Nephron (organoid): Measurements from ENCODE around the gene AMER2.

ENCODE experiments used
- H3K27ac Mint-ChIP-seq, 3 experiments: 2 replicates each; pipeline ENCODE4 v1.8.0; 2020; ENCODE audit warnings: mixed read lengths in 3 of 3, mild to moderate bottlenecking in 2 of 3, moderate library complexity in 1 of 3
- H3K27me3 Mint-ChIP-seq: 2 replicates; pipeline ENCODE4 v1.8.0; 2021; ENCODE audit warnings: low read depth, mild to moderate bottlenecking, moderate library complexity, mixed read lengths
- H3K36me3 Mint-ChIP-seq: 2 replicates; pipeline ENCODE4 v1.8.0; 2020; ENCODE audit warnings: low read depth, mixed read lengths
- H3K4me1 Mint-ChIP-seq: 2 replicates; pipeline ENCODE4 v1.8.0; 2020; ENCODE audit warnings: mixed read lengths
- H3K4me3 Mint-ChIP-seq, 3 experiments: 2 replicates each; pipeline ENCODE4 v1.8.0; 2020; ENCODE audit warnings: mild to moderate bottlenecking in 3 of 3, mixed read lengths in 3 of 3, moderate library complexity in 2 of 3
- H3K9me3 Mint-ChIP-seq: 2 replicates; pipeline ENCODE4 v1.8.0; 2020; ENCODE audit warnings: mixed read lengths
- TF ChIP-seq, protein P1 (sequence below), 3 experiments: fragments of 200-600 bp; sonication (generic); IDR thresholded peaks; one replicate each; pipeline ENCODE4 v1.5.0; 2021; ENCODE audit warnings: antibody characterized with exemption in 3 of 3; ENCODE audit not compliant: unreplicated experiment in 3 of 3

AMER2 gene

DNA sequence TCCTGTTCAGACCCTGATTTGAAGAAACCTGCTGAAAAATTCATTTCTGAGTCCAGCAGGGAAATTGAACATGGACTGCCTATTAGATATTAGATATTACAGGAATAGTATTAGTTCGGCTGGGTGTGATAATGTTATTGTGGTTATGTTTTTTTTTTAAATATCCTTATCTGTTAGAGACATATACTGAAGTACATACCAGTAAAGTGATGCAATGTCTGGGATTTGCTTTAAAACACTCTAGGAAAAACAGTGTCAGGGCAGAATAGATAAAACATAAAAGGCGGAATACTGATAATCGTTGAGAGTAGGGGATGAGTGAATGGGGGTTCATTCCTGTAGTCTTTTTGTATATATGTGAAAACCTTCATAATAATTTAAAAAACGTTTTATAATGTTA is 28.7 kb upstream of the AMER2 start:
- Mint-ChIP-seq H3K27ac (peak overlapping the region in 1 of 3 experiments; percentile 36), H3K4me1 (peaks cover 5% of the 10 kb centered on the region), H3K4me3 (no peak overlapping the region), H3K27me3 (peaks cover 23% of the 10 kb centered on the region), H3K36me3 (no peaks in the 10 kb centered on the region), H3K9me3 (no peaks in the 10 kb centered on the region)
- TF ChIP-seq, protein P1, sequence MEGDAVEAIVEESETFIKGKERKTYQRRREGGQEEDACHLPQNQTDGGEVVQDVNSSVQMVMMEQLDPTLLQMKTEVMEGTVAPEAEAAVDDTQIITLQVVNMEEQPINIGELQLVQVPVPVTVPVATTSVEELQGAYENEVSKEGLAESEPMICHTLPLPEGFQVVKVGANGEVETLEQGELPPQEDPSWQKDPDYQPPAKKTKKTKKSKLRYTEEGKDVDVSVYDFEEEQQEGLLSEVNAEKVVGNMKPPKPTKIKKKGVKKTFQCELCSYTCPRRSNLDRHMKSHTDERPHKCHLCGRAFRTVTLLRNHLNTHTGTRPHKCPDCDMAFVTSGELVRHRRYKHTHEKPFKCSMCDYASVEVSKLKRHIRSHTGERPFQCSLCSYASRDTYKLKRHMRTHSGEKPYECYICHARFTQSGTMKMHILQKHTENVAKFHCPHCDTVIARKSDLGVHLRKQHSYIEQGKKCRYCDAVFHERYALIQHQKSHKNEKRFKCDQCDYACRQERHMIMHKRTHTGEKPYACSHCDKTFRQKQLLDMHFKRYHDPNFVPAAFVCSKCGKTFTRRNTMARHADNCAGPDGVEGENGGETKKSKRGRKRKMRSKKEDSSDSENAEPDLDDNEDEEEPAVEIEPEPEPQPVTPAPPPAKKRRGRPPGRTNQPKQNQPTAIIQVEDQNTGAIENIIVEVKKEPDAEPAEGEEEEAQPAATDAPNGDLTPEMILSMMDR (IDR thresholded peaks at IDR 0.05; ENCODE audit: unreplicated experiment in 3 of 3): no peak

DNA sequence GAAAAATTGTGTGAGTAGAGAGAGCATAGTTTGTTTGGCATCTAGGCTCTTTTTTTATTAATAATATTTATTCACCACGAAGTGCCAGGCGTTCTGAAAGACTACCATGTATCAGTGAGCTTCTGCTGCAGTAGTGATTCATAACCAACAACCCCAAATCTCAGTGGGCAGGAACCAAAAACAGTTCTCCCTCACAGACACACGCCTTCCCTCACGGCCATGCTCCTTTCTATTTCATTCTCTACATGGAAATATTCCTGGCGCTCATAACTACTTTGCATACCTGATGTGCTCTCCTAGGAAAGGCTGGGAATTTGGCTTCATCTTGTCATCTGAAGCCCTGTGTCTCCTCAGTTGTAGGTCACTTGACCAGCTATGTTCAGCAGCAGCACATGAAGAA is 26.6 kb upstream of the AMER2 start:
- no peaks in the 10 kb centered on the region for H3K36me3 Mint-ChIP-seq
- peaks cover 5% of the 10 kb centered on the region for H3K4me1 Mint-ChIP-seq
- no peak overlapping the region for H3K27ac Mint-ChIP-seq
- no peaks in the 10 kb centered on the region for H3K9me3 Mint-ChIP-seq
- peaks cover 19% of the 10 kb centered on the region for H3K27me3 Mint-ChIP-seq
- H3K4me3 Mint-ChIP-seq: no peak overlapping the region
- TF ChIP-seq, protein P1 (IDR thresholded peaks at IDR 0.05; ENCODE audit: unreplicated experiment in 3 of 3): no peak

DNA sequence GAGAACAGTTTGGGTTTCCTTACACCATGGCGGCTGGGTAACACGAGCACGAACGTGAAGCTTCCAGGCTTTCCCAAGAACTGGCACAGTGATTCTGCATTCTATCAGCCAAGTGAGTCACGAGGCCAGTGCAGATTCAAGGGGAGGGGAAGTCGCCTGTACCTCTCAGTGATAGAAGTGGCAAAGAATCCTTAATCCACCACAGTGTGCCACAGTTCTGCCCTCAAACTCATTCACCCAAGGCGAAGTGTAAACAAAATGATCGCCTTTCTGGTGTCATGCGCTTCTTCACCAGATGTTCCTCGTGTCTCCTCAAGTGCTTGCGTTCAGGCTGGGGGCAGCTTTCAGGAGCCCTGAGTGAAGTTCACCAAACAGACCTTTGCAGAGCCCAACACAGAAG is 24.9 kb upstream of the AMER2 start:
- Mint-ChIP-seq H3K27me3 (peaks cover 19% of the 10 kb centered on the region), H3K4me1 (no peaks in the 10 kb centered on the region)
- TF ChIP-seq, protein P1 (IDR thresholded peaks at IDR 0.05; ENCODE audit: unreplicated experiment in 3 of 3): no peak

DNA sequence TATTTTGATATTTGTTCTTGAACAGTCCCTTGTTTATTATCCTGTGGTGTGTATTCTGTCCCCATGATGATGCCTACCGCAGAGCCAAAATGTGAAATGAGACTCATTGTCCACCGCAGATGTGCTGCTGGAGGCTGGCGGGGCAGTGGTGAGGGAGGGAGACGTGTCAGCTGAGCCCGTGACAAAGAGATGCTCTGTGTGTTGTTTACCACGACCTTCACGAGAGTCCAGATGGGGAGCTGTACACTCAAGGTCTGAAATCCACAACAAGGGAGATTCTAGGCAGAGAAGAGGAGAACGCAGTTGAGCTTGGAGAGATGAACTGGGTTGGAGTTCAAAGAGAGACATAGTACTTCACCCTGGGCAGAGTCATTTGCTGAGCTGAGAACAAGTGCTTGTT is 20.8 kb upstream of the AMER2 start:
- Mint-ChIP-seq H3K27ac (no peak overlapping the region), H3K4me3 (no peak overlapping the region), H3K4me1 (no peaks in the 10 kb centered on the region), H3K9me3 (no peaks in the 10 kb centered on the region), H3K27me3 (peaks cover 25% of the 10 kb centered on the region), H3K36me3 (no peaks in the 10 kb centered on the region)
- TF ChIP-seq, protein P1 (IDR thresholded peaks at IDR 0.05; ENCODE audit: unreplicated experiment in 3 of 3): no peak

More for the DNA sequence above, 24.9 kb upstream of the AMER2 start:
- H3K27ac Mint-ChIP-seq: no peak overlapping the region
- H3K4me3 Mint-ChIP-seq: no peak overlapping the region
- H3K9me3 Mint-ChIP-seq: no peaks in the 10 kb centered on the region
- no peaks in the 10 kb centered on the region for H3K36me3 Mint-ChIP-seq

DNA sequence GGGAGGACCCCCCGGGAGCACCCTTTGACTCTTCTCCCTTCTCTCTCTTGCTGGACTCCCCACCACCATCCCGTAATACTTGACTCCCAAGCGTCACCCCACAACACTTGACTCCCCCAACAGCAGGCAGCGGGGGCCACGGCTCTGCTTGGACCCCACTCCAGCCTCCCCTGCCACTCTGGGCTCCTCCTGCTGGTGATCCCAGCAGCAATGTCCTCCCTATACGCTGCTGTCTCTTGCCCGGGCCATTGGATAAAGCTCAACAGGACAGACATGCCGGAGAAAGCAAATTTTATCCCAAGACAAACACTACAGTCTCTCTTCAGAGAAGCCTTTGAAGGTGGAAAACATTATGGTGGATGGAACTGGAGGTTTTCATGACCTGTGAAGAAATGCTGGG is 20.4 kb upstream of the AMER2 start:
- H3K27me3 Mint-ChIP-seq: peaks cover 25% of the 10 kb centered on the region
- H3K36me3 Mint-ChIP-seq: no peaks in the 10 kb centered on the region
- no peaks in the 10 kb centered on the region for H3K9me3 Mint-ChIP-seq
- no peaks in the 10 kb centered on the region for H3K4me1 Mint-ChIP-seq
- no peak overlapping the region for H3K27ac Mint-ChIP-seq
- TF ChIP-seq, protein P1 (IDR thresholded peaks at IDR 0.05; ENCODE audit: unreplicated experiment in 3 of 3): no peak
- H3K4me3 Mint-ChIP-seq: no peak overlapping the region

DNA sequence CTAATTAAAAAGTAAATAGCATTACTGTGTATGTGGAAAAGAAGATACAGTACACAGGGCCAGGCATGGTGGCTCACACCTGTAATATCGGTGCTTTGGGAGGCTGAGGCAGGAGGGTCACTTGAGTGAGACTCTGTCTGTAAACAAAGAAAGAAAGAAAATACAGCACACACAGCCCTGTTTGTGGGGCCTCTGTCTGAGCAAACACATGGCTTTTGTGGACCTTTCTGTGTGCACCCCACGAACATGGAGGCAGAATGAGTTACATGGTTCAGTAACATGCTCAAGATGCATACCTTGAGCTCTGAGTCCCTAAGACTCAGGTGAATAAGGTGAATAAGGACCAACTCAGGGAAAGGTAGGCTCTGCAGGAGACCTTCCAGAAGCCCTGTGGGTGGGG is 20.0 kb upstream of the AMER2 start:
- Mint-ChIP-seq H3K36me3 (no peaks in the 10 kb centered on the region), H3K27ac (no peak overlapping the region), H3K9me3 (no peaks in the 10 kb centered on the region), H3K4me1 (no peaks in the 10 kb centered on the region), H3K27me3 (peaks cover 21% of the 10 kb centered on the region), H3K4me3 (no peak overlapping the region)
- TF ChIP-seq, protein P1 (IDR thresholded peaks at IDR 0.05; ENCODE audit: unreplicated experiment in 3 of 3): no peak
